Measurements from ENCODE around the gene OR5M10. TPM values are rescaled to one million over a fixed set of nuclear protein-coding genes. Genes with fewer than 3 reads are reported as not detected.
"Not testable (repeated sequence)": the region's sequence is repeated elsewhere in the genome, so short reads cannot be mapped to it uniquely, and the experiment has no call there.

Gene OR5M10
- not detected in 2 replicates for total RNA-seq (2014; rRNA removed; shearing (Covaris generic))

DNA sequence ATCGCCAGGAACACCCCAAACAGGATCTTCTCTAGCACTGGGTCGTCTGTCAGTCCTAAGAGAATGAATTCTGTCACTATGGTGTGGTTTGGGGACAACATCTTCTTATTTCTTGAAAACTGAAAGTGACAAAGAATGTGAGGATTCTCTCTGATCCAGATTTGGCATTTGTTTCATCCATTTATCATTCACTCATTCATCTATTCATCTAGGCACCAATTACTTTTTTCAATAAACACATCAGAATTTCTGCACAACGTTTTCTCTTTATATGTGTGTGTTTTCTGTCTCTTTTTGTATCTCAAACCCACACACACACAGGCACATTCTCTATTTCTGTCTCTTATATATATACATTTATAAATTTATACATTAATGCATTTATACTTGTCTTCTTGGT, at the start of gene OR5M10:
Gene OR5M10 (minus strand): TSS at position 101 of the 400 bp plus-strand sequence. CDS start 0 bp downstream, at position 101.
- no peak for DNase-seq (ENCODE audit: low spot score)

DNA sequence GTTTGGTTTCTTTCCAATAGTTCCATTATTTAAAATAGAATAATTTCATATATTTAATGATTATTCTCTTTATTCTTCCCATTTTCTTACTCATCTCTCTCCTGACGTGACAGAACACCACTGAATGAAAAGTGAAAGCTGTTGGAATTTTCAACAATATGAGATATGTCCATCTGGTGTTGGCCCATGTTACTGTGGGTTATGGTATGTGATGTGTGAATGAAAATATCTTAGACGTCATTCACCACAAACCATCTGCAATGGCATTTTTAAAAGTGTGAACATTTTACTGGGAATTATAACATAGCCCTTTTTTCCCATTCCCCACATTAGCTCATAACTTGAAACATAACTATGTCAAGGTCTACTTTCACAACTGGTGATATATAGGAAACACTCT, 48.4 kb upstream of the OR5M10 start:
- no peak for DNase-seq (ENCODE audit: low spot score)

DNA sequence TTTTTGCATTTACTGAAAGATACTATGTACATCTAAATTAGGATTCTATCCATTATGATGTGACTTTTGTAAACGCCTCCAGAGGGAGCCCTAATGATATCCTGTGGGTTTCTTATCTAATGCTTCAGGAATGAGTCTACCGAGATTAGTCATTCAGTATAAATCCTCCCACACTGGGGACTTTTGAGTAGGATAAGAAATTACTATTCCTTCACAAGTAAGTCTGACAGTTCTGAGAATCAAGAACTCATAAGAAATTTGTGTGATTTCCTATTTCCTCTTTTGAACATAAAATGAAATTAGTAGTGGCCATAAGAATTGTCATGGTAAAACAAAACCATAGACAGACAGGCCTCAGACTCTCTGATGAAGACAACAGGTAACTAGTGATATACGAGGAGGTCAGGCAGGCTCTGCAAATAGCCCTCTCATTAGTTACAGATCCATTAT, 47.2 kb upstream of the OR5M10 start:
- DNase-seq (ENCODE audit: low spot score), result peak; percentile 91

DNA sequence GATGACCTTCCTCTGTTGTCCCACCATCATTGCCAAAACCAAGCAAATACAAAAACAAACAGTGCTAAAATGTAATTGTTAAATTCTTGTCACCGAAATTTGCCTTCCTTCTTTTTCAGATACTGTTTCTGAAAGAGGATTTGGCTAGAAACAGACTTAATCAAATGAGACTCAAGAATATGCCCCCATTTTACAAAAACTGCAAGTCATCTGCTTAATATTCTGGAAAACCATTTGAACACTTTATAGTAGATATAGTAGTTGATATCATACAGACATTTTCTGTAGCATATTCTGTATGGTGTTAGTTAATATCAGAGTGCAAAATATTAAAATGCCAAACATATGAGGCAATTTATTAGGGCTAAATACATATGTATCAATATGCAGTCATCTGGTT, 33.7 kb upstream of the OR5M10 start:
- DNase-seq (ENCODE audit: low spot score), result no peak

DNA sequence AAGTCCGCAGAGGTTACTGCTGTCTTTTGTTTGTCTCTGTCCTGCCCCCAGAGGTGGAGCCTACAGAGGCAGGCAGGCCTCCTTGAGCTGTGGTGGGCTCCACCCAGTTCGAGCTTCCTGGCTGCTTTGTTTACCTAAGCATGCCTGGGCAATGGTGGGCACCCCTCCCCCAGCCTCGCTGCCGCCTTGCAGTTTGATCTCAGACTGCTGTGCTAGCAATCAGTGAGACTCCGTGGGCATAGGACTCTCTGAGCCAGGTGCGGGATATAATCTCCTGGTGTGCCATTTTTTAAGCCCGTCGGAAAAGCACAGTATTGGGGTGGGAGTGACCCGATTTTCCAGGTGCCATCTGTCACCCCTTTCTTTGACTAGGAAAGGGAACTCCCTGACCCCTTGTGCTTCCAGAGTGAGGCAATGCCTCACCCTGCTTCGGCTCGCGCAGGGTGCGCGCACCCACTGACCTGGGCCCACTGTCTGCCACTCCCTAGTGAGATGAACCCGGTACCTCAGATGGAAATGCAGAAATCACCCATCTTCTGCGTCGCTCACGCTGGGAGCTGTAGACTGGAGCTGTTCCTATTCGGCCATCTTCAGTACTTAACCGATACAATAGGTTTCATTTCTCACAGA, 14.7 kb upstream of the OR5M10 start:
- not testable (repeated sequence) for DNase-seq (ENCODE audit: low spot score)

DNA sequence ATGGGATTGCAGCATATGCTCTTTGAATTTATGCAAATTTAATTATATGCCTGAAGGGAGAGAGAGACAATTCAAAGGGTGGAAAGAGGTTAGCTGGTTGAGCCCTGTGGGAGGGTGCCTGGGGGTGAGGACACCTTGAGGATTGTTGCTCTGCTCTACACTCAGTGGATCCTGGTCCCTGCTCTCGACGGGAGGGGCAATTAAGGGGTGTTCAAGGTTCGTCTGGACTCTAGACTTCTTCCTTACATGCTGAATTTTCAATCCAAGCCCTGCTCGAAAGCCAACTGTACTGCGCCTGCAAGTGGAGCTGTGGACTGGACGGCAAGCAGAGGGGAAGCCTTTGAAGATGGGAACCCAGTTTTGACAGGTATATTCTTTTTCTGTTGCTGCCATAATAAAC, 18.9 kb downstream of the OR5M10 start:
- peak; percentile 32 for DNase-seq (ENCODE audit: low spot score)

DNA sequence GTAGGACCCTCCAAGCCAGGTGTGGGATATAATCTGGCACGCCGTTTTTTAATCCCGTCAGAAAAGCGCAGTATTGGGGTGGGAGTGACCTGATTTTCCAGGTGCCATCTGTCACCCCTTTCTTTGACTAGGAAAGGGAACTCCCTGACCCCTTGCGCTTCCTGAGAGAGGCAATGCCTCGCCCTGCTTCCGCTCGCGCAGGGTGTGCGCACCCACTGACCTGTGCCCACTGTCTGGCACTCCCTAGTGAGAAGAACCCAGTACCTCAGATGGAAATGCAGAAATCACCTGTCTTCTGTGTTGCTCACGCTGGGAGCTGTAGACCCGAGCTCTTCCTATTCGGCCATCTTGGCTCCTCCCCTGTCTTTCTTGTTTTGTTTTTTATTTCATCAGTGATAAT, 22.8 kb downstream of the OR5M10 start:
- DNase-seq (ENCODE audit: low spot score), result peak; percentile 48

DNA sequence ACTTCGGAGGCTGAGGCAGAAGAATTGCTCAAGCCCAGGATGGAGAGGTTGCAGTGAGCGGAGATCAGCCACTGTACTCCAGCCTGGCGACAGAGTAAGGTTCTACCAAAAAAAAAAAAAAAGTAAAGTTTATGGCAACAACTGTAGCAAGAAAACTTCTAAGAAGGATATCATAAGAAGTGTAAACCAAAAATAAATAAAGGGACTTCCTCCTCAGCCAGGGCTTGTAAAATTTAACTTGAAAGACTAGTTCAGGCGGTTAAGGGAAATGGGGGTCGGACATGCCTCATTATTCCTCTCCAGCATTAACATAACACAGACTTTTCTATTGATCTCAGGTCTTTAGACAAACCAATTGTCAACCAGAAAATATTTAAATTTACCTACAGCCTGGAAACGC, 32.0 kb downstream of the OR5M10 start:
- peak; percentile 61 for DNase-seq (ENCODE audit: low spot score)

DNA sequence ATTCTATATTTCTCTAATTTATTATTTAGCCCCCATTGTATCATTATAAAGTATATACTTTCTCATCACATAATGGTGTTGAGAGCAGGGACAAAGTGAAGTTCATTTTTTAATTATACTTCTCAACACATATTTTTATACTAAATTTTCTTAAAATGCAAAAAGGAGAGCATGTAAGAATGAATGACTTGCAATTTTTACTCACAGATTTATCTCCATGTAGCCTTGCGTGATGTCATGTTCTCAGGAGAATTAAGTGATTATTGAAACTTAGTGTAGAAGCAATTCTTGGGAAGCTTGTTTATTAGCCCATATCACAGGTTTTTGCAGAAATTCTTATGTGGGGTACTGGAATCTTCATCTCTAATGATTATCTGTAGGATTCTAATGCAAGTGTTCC, 33.8 kb downstream of the OR5M10 start:
- no peak for DNase-seq (ENCODE audit: low spot score)

DNA sequence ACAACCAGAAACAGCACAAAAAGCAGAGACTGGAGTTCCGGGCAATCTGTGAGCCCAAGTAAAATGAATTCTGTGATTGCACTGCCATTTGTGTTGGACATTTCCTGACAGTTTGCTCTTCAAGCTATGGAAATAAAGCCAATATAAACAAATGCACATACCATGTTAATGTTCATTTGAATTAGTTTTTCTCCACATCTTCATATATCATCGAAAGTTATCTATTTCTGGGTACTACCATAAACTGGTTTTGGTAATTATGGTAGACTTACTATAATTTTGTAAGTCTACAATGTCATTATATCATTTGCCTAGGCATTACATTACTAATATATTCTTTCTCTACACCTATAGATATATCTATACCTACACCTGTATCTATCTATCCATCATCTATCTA, 34.4 kb downstream of the OR5M10 start, which contains the start of gene OR5M11:
Gene OR5M11 (minus strand): TSS at position 101 of the 400 bp plus-strand sequence. CDS start 0 bp downstream, at position 101.
- DNase-seq (ENCODE audit: low spot score), result no peak

DNA sequence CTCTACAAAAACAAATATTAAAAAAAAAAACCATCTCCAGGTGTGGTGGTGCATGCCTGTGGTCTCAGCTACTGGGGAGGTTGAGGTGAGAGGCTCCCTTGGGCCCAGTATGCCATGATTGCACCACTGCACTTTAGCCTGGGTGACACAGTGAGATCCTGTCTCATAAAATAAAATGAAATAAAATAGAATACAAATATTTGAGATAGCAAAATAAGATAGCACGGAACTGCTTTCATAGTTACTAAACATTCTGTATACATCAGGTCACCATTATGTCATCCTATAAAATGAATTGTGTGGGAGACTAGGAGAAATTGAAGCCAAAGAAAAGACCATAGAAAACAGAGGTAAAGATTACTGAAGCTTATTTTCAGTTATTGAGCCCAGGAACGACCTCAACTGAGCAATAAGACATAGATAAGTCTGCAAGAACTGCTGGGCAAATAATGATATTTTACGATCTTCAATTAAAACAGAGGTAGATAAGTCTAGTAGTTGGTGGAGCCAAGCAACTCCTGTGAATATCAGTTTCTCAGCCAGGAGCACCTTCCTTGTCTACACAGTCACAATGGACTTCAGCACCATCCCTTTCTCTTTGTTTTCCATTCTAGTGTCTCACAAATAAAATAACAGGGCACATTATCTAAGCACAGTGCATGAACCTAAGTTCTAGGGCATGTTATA, 44.3 kb downstream of the OR5M10 start:
- peak; percentile 60 for DNase-seq (ENCODE audit: low spot score)

DNA sequence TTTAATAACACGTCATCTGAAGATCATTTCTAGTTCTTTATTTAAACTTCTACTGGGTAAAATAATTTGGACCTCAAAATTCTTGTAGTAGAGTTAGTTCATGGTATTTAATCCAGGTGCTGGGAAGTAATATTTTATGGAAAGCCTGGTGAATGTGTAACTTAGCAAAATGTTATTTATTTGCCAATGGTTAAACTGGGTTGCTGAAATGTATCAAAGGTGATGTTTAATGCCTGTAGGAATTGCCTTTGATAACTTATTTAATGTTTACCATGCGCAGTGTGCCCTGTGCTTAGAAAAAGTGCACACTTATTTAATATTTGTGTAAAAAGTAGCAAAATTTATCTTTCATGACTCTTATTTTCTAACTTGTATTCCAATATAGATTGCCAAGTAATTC, 45.7 kb downstream of the OR5M10 start:
- peak; percentile 59 for DNase-seq (ENCODE audit: low spot score)

Other genes starting within 250 kb of the OR5M10 start
- gene OR8K1, start 231.7 kb downstream of the OR5M10 start, total RNA-seq (2014; rRNA removed; shearing (Covaris generic)), result not detected in 2 replicates
- not detected in 2 replicates for gene OR8J1, start 223.4 kb downstream of the OR5M10 start, total RNA-seq (2014; rRNA removed; shearing (Covaris generic))
- not detected in 2 replicates for gene OR8U1, start 202.1 kb downstream of the OR5M10 start, total RNA-seq (2014; rRNA removed; shearing (Covaris generic))
- not detected in 2 replicates for gene OR5AL1, start 165.0 kb downstream of the OR5M10 start, total RNA-seq (2014; rRNA removed; shearing (Covaris generic))
- gene OR5M3, start 104.4 kb downstream of the OR5M10 start, total RNA-seq (2014; rRNA removed; shearing (Covaris generic)), result not detected in 2 replicates
- gene OR5M8, start 86.4 kb downstream of the OR5M10 start, total RNA-seq (2014; rRNA removed; shearing (Covaris generic)), result not detected in 2 replicates
- not detected in 2 replicates for gene OR5M11, start 34.5 kb downstream of the OR5M10 start, total RNA-seq (2014; rRNA removed; shearing (Covaris generic))
- not detected in 2 replicates for gene OR5M1, start 37.2 kb upstream of the OR5M10 start, total RNA-seq (2014; rRNA removed; shearing (Covaris generic))
- gene OR5AP2, start 64.7 kb upstream of the OR5M10 start, total RNA-seq (2014; rRNA removed; shearing (Covaris generic)), result not detected in 2 replicates
- gene OR5AR1, start 86.0 kb upstream of the OR5M10 start, total RNA-seq (2014; rRNA removed; shearing (Covaris generic)), result not detected in 2 replicates
- not detected in 2 replicates for gene OR9G1, start 121.4 kb upstream of the OR5M10 start, total RNA-seq (2014; rRNA removed; shearing (Covaris generic))
- gene OR9G4, start 171.0 kb upstream of the OR5M10 start, total RNA-seq (2014; rRNA removed; shearing (Covaris generic)), result not detected in 2 replicates

All from HT-29 (cell line).